SK-N-SH (cell line): ENCODE data around the gene RBM10.

Source experiments
- CHD2 ChIP-seq: fragments of 150-350 bp; IDR thresholded peaks from 2 replicates; pipeline ENCODE4 v1.6.1; 2018; ENCODE audit warnings: low read length; ENCODE audit not compliant: partially characterized antibody
- GABPA ChIP-seq: IDR thresholded peaks from 2 replicates; pipeline ENCODE4 v1.4.0; 2012; ENCODE audit warnings: low read depth, mild to moderate bottlenecking
- JUND ChIP-seq: IDR thresholded peaks from 2 replicates; pipeline ENCODE4 v1.4.0; 2012
- NRF1 ChIP-seq: IDR thresholded peaks from 2 replicates; pipeline ENCODE4 v1.6.1; 2012; ENCODE audit warnings: low read depth, mild to moderate bottlenecking, low read length
- RFX5 ChIP-seq: IDR thresholded peaks from 2 replicates; pipeline ENCODE4 v1.6.1; 2012; ENCODE audit warnings: mild to moderate bottlenecking, improper control_type of control experiment, low read length
- SIN3A ChIP-seq: IDR thresholded peaks from 2 replicates; pipeline ENCODE4 v1.6.1; 2012; ENCODE audit warnings: low read depth, mild to moderate bottlenecking, low read length, moderate library complexity, borderline replicate concordance
- TEAD4 ChIP-seq: IDR thresholded peaks from 2 replicates; pipeline ENCODE4 v1.4.0; 2012; ENCODE audit warnings: mild to moderate bottlenecking, borderline replicate concordance; ENCODE audit not compliant: insufficient read depth
- YY1 ChIP-seq: IDR thresholded peaks from 2 replicates; pipeline ENCODE4 v1.4.0; 2012; ENCODE audit warnings: low read depth, mild to moderate bottlenecking
- TF ChIP-seq, protein P1 (sequence below): fragments of 200-600 bp; sonication (generic); IDR thresholded peaks from 2 replicates; pipeline ENCODE4 v1.6.1; 2017; ENCODE audit warnings: antibody characterized with exemption, mild to moderate bottlenecking, moderate library complexity
- TF ChIP-seq, protein P2 (sequence below): IDR thresholded peaks from 2 replicates; pipeline ENCODE4 v1.6.1; 2012; ENCODE audit warnings: mild to moderate bottlenecking, low read depth, low read length, moderate library complexity
- TF ChIP-seq, protein P3 (sequence below): fragments of 150-350 bp; IDR thresholded peaks from 2 replicates; pipeline ENCODE4 v1.6.1; 2017; ENCODE audit warnings: antibody characterized with exemption, low read length, low read depth, borderline replicate concordance
- TF ChIP-seq, protein P4 (sequence below): IDR thresholded peaks from 2 replicates; pipeline ENCODE4 v1.4.0; 2012; ENCODE audit warnings: low read depth

DNA sequence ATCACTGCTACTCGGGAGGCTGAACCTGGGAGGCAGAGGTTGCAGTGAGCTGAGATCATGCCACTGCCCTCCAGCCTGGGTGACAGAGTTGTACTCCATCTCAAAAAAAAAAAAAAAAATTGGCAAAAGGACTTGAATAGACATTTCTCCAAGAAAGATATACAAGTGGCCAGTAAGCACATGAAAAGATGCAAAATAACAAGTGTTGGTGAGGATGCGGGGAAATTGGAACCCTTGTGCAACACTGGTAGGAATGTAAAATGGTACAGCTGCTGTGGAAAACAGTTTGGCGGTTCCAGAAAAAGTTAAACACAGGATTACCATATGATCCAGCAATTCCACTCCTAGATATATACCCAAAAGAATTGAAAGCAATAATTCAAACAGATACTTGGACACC, 19.4 kb downstream of the RBM10 start:
- TF ChIP-seq CHD2 (no peak), JUND (no peak), SIN3A (no peak), YY1 (no peak), GABPA (no peak), TEAD4 (no peak), NRF1 (no peak), RFX5 (no peak)
- TF ChIP-seq, protein P1, sequence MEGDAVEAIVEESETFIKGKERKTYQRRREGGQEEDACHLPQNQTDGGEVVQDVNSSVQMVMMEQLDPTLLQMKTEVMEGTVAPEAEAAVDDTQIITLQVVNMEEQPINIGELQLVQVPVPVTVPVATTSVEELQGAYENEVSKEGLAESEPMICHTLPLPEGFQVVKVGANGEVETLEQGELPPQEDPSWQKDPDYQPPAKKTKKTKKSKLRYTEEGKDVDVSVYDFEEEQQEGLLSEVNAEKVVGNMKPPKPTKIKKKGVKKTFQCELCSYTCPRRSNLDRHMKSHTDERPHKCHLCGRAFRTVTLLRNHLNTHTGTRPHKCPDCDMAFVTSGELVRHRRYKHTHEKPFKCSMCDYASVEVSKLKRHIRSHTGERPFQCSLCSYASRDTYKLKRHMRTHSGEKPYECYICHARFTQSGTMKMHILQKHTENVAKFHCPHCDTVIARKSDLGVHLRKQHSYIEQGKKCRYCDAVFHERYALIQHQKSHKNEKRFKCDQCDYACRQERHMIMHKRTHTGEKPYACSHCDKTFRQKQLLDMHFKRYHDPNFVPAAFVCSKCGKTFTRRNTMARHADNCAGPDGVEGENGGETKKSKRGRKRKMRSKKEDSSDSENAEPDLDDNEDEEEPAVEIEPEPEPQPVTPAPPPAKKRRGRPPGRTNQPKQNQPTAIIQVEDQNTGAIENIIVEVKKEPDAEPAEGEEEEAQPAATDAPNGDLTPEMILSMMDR = no peak
- TF ChIP-seq, protein P2, sequence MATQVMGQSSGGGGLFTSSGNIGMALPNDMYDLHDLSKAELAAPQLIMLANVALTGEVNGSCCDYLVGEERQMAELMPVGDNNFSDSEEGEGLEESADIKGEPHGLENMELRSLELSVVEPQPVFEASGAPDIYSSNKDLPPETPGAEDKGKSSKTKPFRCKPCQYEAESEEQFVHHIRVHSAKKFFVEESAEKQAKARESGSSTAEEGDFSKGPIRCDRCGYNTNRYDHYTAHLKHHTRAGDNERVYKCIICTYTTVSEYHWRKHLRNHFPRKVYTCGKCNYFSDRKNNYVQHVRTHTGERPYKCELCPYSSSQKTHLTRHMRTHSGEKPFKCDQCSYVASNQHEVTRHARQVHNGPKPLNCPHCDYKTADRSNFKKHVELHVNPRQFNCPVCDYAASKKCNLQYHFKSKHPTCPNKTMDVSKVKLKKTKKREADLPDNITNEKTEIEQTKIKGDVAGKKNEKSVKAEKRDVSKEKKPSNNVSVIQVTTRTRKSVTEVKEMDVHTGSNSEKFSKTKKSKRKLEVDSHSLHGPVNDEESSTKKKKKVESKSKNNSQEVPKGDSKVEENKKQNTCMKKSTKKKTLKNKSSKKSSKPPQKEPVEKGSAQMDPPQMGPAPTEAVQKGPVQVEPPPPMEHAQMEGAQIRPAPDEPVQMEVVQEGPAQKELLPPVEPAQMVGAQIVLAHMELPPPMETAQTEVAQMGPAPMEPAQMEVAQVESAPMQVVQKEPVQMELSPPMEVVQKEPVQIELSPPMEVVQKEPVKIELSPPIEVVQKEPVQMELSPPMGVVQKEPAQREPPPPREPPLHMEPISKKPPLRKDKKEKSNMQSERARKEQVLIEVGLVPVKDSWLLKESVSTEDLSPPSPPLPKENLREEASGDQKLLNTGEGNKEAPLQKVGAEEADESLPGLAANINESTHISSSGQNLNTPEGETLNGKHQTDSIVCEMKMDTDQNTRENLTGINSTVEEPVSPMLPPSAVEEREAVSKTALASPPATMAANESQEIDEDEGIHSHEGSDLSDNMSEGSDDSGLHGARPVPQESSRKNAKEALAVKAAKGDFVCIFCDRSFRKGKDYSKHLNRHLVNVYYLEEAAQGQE = no peak
- TF ChIP-seq, protein P3, sequence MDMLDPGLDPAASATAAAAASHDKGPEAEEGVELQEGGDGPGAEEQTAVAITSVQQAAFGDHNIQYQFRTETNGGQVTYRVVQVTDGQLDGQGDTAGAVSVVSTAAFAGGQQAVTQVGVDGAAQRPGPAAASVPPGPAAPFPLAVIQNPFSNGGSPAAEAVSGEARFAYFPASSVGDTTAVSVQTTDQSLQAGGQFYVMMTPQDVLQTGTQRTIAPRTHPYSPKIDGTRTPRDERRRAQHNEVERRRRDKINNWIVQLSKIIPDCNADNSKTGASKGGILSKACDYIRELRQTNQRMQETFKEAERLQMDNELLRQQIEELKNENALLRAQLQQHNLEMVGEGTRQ = no peak
- TF ChIP-seq, protein P4, sequence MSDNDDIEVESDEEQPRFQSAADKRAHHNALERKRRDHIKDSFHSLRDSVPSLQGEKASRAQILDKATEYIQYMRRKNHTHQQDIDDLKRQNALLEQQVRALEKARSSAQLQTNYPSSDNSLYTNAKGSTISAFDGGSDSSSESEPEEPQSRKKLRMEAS = no peak
